NCI-H1417 (cell line): ENCODE results near the gene LKAAEAR1.
A peak's percentile ranks its signal among the peaks of the same experiment; 100 is the strongest.
"Not testable (repeated sequence)": the region's sequence is repeated elsewhere in the genome, so short reads cannot be mapped to it uniquely, and the experiment has no call there.

Experiments used
- DNase-seq, 3 experiments: peaks; one replicate each; lab custom pipeline; 2025; lab: John Stamatoyannopoulos, UW

LKAAEAR1 gene

DNA sequence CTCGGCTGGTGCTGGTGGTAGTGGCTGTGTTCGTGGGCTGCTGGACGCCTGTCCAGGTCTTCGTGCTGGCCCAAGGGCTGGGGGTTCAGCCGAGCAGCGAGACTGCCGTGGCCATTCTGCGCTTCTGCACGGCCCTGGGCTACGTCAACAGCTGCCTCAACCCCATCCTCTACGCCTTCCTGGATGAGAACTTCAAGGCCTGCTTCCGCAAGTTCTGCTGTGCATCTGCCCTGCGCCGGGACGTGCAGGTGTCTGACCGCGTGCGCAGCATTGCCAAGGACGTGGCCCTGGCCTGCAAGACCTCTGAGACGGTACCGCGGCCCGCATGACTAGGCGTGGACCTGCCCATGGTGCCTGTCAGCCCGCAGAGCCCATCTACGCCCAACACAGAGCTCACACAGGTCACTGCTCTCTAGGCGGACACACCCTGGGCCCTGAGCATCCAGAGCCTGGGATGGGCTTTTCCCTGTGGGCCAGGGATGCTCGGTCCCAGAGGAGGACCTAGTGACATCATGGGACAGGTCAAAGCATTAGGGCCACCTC lies 14.3 kb upstream of the LKAAEAR1 start:
- DNase-seq: no peak

DNA sequence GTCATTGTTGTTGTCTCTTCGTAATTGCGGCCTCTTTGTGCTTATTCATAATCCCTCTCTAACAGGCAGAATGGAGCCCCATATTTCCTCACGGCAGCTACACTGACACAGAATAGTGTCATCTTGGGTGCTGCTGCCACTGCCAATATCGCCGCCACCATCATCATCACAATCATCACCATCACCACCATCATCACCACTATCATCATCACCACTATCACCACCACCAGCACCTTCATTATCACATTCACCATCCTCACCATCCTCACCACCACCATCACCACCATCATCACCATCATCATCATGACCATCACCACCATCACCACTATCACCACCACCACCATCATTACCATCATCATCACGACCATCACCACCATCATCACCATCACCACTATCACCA lies 12.3 kb upstream of the LKAAEAR1 start:
- no peak for DNase-seq

DNA sequence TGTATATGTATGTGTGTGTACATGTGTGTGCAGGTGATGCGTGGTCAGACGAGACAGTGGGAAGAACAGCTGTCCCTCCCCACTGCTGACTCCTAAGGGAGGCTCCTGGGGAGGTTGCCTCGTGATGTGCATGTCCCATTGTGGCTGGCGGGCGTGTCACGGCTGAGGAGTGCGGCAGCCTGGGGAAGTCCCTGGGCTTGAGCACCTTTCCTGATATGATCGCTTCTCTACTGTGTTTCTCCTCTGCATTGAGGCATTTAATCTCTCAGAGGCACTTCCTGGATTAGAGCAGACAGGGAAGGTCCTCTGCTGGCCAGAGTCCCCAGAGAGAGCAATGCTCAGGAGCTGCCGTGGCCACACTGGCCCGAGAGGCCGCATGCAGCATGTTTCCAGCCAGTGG lies 11.7 kb upstream of the LKAAEAR1 start:
- no peak for DNase-seq

DNA sequence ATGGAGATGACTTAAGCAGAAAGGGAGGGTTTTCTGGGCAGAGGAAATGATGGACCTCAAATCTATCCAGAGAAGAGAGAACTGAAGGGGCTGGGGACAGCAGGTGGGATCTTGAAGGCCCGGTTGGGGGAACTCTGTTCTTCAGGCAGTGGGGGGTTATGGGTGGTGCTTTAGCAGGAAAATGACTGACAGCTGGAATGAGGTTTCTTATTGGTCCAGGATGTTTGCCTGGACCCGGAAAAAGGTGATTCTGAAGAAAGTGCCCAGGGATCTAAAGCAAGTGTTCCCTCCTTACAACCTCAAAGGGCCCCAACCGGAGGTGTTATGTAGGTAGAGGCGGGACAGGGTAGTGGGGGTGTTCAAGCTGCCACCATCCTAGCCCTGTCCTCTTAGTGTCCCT lies 11.3 kb upstream of the LKAAEAR1 start:
- no peak for DNase-seq

DNA sequence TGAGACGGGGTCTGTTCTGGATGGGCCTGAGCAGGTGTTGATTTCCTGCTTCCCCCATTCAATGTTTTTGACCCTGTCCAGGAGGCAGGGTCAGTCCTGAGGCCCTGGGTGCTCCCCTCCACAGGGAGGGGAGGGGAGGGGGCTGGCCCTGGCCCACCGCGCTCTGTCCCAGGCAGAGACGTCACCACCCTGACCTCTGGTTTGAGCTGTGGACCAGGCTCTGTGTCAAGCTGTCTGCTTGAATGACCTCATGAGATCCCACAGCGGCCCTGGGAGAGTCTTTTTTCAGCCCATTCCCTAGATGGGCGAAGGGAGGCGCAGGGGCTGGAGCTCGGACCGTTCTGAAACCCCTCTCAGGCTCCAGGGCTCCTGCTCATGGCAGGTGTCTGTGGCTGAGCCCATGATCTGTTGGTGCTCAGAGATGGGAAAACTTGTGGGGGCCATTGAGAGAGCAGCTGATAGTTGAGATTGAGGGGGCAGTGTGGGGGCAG lies 8.9 kb upstream of the LKAAEAR1 start:
- peak in 1 of 3 experiments; percentile 23 for DNase-seq

DNA sequence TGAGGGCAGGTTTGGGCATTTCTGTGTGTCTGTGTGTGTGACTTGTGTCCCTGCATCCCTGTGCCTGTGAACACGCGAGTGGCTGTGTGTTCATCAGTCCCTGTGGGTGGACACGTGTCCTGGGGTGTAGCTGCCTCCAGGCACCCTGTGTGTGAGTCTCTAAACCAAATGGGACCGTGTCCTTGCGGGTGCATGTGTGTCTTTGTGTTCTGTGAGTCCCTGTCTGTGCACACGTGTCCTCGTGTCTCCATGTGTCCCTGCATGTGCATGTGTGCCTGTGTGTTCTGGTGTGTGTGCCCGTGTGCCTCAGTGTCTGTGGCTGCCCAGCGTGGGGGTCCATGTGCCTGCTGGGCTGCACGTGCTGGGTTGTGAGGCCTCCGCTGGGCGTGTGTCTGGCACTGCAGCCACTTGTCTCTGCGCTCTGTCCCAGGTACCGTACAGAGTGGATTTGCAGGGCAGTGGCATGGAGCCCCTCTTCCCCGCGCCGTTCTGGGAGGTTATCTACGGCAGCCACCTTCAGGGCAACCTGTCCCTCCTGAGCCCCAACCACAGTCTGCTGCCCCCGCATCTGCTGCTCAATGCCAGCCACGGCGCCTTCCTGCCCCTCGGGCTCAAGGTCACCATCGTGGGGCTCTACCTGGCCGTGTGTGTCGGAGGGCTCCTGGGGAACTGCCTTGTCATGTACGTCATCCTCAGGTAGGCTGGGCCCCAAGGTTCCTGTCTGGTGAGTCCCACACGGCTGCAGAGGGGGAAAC lies 8.2 kb upstream of the LKAAEAR1 start:
- DNase-seq: peak in 2 of 3 experiments; percentile 48 to 70

DNA sequence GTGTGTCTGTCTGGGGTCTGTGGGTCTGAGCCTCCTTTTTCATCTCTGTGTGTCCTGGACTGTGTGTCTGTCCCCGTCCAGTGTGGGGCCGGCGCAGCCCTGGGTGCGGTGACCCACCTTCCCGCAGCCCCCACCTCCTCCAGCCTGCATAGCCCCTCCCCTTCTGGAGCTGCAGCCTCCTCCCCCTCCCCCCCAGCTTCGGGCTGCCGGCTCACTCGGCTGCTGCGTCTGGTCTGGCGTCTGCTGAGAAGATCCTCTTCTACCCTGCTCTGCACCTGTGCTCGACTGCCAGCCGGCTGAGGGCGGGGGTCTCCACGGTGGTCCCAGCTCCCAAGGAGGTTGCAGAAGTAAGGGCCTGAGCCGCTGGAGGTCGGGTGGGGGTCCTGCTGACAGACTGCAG lies 7.6 kb upstream of the LKAAEAR1 start:
- DNase-seq: peak in 2 of 3 experiments; percentile 51 to 64

DNA sequence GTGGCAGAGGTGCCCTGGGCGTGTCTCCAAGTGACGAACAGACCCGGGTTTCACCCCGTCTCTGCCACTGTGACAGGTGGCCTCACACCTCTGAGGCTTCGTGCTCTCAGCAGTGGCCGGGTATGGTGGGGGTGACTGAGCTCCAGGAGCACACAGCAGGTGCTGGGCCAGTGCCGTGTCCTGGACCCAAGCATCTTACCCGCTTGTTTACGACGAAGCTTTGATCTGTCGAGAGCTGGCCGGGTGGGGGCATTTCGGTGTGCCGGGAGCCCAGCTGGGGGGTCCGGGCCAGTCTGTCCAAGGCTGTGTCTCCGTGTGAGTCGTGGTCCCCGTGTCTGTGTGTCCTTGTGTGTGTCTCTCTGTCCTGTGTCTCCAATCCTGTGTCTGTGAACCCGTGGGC lies 7.1 kb upstream of the LKAAEAR1 start:
- peak in 1 of 3 experiments; percentile 56 for DNase-seq

DNA sequence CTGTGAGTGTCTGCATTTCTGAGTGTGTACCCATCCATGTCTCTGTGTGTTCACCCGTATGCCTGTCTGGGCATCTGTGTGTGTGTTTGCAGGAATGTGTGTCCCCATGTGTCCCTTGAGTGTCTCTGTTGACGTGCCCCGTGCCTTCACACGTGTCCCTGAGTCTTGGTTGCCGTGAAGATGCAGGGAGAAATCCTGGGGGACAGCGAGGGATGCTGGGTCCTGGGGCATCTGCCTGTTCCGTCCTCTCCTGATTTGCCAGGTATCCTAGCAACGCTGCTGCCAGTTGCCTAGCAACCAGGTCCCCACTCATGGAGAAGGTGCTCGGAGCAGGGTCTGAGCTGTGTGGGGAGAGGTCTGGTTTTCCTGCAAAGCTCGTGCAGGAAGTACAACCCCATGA lies 6.0 kb upstream of the LKAAEAR1 start:
- peak in 2 of 3 experiments; percentile 63 to 85 for DNase-seq

DNA sequence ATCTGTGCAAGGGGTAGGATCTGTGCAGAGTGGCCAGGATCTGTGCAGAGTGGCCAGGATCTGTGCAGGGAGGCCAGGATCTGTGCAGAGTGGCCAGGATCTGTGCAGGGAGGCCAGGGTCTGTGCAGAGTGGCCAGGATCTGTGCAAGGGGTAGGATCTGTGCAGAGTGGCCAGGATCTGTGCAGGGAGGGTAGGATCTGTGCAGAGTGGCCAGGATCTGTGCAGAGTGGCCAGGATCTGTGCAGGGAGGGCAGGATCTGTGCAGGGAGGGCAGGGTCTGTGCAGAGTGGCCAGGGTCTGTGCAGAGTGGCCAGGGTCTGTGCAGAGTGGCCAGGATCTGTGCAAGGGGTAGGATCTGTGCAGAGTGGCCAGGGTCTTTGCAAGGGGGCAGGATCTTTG lies 4.4 kb upstream of the LKAAEAR1 start:
- not testable (repeated sequence) for DNase-seq

DNA sequence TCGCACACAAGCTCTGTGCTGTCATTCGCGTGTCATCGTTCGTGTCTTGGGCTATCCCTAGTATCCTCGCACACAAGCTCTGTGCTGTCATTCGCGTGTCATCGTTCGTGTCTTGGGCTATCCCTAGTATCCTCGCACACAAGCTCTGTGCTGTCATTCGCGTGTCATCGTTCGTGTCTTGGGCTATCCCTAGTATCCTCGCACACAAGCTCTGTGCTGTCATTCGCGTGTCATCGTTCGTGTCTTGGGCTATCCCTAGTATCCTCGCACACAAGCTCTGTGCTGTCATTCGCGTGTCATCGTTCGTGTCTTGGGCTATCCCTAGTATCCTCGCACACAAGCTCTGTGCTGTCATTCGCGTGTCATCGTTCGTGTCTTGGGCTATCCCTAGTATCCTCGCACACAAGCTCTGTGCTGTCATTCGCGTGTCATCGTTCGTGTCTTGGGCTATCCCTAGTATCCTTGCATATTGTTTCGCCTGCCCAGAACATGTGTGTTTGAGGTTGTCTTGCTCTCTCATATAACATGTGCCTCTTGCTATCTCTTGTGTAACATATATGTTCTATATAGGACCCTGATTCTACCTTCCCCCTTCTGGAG lies 3.1 kb upstream of the LKAAEAR1 start:
- not testable (repeated sequence) for DNase-seq

DNA sequence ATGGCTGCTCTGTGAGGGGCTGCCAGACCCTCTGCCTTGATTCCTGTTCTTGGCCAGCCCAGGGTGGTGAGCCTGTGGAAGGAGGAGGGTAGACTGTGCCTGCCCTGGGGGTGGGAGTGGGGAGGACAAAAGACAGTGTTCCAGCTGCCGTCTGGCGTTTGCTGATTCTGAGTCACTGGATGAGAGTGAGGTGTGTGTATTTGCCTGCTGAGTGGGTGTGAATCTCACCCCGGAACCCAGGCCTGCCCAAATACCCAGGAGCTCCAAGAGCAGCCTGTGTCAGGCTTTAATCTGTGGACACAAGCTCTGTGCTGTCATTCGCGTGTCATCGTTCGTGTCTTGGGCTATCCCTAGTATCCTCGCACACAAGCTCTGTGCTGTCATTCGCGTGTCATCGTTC lies 2.6 kb upstream of the LKAAEAR1 start:
- DNase-seq: no peak

DNA sequence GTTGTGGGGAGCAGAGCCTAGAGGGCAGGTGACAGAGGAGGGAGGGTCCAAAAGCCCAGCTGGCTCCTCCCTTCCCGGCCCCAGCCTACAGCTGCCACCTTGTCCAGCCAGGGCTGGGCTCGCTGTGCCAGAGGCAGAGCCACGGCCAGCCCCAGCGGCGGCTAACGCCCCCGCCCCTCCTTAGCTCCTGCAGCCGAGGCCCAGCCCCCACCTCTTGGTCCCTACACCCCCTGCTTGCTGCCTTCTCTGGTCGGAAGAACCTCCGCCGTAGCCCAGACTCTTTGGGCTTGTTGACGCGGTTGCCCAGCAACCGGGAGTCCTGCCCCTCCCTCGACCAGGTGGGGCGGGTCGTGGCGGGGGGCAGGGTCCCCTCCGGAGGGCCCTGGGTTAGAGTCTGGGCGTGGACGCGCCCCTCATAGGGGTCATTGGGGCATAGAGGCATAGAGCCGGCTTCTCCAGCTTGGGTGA lies 521 bp upstream of the LKAAEAR1 start:
- DNase-seq: peak in 2 of 3 experiments; percentile 67 to 69

DNA sequence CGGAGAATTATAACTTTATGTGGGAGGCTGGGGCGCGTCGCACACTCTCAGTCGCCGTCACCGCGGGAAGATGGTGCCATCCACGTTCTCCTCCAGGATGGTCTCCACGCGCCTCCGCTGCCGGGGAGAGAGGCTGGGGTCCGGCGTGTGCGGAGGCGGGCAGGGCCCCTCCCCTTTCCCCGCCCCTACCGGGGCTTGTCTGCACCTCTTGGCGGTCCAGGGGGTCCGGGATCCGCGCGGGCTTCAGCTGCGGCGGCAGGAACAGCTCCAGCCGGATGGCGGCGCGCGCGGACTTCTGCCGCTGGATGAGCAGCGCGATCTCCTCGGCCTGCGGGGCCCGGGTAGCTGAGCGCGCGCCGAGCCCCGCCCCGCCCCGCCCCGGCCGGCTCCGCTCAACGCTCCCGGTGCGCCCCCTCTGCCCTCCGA lies 807 bp downstream of the LKAAEAR1 start:
- DNase-seq: peak; percentile 84 to 89 (median 85)

DNA sequence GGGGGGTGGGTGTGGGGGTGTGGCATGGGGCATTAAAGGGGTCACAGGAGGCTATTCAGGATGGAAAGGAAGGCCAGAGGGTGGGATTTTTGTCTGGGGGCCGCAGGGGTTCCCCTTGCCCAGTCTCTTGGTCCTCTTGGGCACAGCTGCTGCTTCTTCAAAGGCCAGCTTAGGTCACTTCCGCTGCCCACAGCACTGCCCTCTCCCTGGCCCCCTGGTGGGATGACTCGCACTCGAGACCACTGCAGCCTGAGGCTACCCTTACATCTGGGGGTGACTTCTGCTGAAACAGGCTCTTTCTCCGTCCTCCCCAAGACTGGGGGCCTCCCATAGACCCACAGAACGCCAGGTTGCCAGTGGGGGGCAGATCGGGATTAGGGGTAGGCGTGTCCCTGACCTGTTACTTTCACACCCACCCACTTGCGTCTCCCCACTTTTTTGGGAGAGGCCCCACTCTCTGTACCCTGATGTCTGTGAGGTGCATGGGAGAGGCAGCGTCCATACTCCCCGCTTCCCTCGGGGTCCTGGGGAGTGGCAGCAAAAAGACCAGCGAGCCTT lies 1.3 kb downstream of the LKAAEAR1 start:
- peak in 1 of 3 experiments; percentile 50 for DNase-seq

DNA sequence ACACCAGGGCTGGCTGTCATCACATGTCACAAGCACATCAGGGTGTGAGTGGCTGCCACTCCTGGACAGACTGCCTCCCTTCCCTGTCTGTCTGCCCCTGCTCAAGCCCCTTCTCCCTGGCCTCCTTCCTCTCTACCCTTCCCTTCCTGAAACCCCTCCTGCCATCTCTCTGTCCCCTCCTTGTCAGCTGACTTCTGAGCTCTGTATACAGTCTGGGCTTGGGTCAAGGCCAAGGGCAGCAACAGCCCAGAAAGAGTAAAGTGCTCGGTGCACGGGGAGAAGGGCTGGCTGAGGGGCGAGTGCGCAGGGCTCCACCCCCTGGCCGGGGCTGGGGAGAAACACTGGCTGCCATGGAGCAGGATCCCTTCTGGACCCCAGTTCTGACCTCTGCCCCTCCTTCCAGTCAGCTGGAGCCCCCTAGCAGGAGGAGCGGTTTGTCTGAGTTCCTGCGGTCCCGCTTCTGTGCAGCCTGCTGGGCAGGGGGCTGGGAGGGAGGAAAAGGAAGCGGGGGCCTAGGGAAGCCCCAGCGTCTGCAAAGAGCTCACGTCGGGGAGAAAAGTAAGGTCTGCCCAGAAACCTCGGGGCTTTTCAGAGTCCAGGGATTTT lies 2.0 kb downstream of the LKAAEAR1 start:
- no peak for DNase-seq

DNA sequence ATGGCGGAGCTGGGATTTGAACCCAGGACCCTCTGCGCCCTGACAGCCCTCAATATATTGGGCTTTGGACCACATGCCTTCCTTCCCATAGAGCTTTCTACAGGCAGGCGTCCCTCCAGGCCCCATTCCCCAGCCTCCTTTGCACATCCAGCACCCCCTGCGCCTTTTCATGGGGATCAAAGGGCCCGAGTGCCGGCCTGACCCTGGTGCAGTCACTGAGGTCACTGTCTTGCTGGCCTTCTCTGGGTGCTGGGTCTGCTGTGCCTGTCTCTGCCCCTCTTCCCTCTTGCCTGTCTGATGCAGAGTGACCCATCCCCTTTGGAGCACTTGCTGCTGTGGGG lies 2.6 kb downstream of the LKAAEAR1 start:
- DNase-seq: no peak

DNA sequence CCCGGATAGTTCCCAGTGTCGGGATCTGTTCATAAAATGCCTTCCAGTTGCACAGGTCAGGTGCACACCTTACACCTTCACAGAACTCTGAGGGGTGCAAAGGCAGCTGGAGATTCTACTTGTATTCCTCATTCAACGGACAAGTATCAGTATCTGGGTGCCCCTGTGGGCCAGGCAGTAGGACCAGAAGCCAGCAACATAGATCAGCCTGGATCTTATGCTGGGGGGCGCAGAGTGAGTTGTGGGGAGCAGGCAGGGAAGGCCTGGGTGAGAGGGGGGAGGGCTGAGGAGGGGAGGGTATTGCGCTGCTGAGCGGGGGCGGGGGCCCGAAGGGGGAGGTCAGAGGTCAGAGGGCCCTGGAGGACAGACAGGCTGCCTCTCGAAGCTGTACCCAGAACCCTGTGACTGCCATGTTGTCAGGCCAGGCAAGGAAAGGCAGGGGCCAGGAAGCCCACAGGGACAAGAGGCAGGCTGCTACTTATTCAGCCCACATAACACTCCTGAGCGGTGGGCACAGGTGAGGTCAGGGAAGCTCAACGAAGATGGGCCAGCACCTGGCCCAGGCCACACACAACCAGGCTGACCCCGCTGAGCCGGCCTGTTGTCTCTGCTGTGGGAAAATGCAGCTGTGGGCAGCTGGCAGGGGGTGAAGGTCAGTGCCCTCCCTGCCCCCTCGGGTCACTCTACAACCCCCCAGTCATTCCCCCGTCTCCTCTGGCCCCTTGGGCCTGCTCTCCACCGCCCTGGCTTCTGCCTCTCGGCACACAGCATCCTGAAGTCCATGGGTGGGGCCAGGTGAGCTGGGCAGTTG lies 3.2 kb downstream of the LKAAEAR1 start:
- DNase-seq: no peak

DNA sequence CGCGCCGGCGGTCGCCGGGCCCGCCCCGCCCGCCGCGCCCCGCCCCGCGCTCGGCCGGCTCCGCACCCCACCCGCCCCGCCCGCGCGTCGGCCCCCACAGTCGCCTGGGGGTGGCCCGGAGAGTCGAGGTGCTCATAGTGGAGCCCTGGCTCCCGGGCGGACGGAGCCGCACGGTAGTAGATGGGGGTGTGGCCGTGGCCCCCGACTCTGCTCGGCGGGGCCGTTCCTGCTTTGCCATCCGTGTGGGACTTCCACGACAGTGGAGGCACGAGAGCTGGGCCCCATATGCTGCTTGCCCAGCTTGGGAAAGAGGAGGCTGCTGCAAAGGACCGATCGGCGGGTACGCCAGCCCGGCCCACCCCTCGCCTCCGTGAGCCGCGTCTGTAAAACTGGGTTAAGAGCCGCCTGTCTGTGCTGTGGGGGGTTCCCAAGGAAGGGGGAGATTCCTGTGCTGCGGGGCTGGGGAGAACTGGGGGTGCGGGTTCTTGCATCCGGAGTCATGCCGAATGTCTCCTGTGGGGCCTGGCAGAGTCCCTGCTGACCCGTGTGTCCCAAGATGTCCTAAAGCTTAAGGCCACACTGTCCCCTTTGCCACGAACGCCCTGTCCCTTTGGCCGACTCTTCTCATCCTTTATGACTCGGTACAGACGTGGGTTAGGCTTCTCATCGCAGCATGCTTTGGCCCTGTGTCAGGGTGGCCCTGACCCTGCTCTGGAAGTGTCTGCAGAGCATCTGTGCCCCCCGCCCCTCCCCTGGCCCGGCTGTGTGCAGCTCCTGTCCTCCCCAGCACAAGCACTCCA lies 4.0 kb downstream of the LKAAEAR1 start, which contains the start of gene OPRL1:
Gene OPRL1, plus strand, starts transcription at position 70 of the 800 bp plus-strand sequence. CDS start 12,639 bp downstream, outside the sequence.
- peak in 1 of 3 experiments; percentile 38 for DNase-seq

DNA sequence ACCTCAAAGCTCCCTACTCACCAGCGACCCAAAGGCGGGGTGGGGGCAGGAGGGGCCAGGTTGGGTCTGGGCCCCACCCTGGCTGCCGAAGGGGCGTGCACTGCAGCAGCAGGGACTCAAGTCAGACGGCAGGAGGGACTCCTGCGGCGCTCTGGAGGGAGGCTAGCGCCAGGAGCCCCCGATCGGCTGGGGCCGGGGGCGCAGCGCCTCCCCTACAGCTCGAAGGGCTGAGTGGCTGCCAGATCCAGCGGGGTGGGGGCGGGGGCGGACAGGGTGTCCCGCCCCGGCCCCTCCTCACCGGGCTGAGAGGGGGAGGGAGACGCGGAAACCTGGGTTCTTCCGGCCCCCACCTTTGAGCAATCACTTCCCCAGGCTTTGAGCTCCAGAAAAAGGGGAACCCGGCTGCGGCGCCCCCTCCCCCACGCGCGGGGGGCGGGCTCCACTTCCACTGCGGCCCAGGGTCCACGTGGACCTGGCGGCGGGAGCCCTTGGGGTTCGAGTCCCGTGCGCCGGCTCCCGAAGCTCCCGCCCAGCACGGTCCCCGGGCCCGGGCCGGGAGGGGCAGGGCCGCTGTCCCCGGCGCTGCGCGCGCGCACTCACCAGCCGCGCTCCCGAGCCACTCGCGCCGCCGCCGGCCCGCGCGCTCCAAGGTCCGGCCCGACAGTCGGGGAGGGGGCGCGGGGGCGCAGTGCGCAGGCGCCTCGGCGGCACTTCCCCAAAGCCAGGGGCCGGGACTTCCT lies 4.8 kb downstream of the LKAAEAR1 start, which contains the start of gene RGS19:
Gene RGS19, minus strand, starts transcription at position 246 of the 740 bp plus-strand sequence. CDS start 2,632 bp downstream, outside the sequence.
- DNase-seq: peak; percentile 66 to 71 (median 68)
